GM12865 (cell line): ENCODE data around the gene CHIC1.
"Not testable (repeated sequence)": the region's sequence is repeated elsewhere in the genome, so short reads cannot be mapped to it uniquely, and the experiment has no call there.

Experiments
- DNase-seq: peaks from one replicate; pipeline ENCODE4 v3.0.0; 2010; ENCODE audit warnings: low read depth
- H3K4me3 ChIP-seq: 2 replicates; pipeline ENCODE4 v1.5.1; 2011; ENCODE audit warnings: mild to moderate bottlenecking, low read depth, low read length, control low read depth
- CTCF ChIP-seq: IDR thresholded peaks from 2 replicates; pipeline ENCODE4 v1.5.1; 2011; ENCODE audit warnings: low read length, control low read depth, low read depth, inconsistent platforms; ENCODE audit not compliant: insufficient read depth; ENCODE audit errors: missing control alignments

Gene CHIC1

GRCh38 chrX:73562984-73563737 is at the start of gene CHIC1:
Gene CHIC1, plus strand, starts transcription at chrX:73563197. Its CDS starts 88 bp downstream, at chrX:73563285.
- TF ChIP-seq CTCF, result no peak
- peak; percentile 86 for DNase-seq
- H3K4me3 ChIP-seq, result peak within 1 kb of the TSS; percentile 85

- not testable (repeated sequence) for H3K4me3 ChIP-seq
Observed at GRCh38 chrX:73522823-73523222, 40.2 kb upstream of the CHIC1 start.

GRCh38 chrX:73524906-73525305 is 38.1 kb upstream of the CHIC1 start:
- H3K4me3 ChIP-seq, result no peak overlapping the region
- no peak for DNase-seq
- no peak for TF ChIP-seq CTCF

More at GRCh38 chrX:73522823-73523222, 40.2 kb upstream of the CHIC1 start:
- not testable (repeated sequence) for DNase-seq

GRCh38 chrX:73525928-73526690 is 36.9 kb upstream of the CHIC1 start:
- H3K4me3 ChIP-seq, result no peak overlapping the region
- DNase-seq, result no peak
- TF ChIP-seq CTCF, result no peak

GRCh38 chrX:73531655-73532054 is 31.3 kb upstream of the CHIC1 start:
- not testable (repeated sequence) for H3K4me3 ChIP-seq

GRCh38 chrX:73556159-73556558 is 6.8 kb upstream of the CHIC1 start:
- no peak for DNase-seq
- H3K4me3 ChIP-seq, result no peak overlapping the region
- TF ChIP-seq CTCF, result no peak

More at GRCh38 chrX:73531655-73532054, 31.3 kb upstream of the CHIC1 start:
- not testable (repeated sequence) for DNase-seq

- DNase-seq, result no peak
- no peak for TF ChIP-seq CTCF
- H3K4me3 ChIP-seq, result peak overlapping the region; percentile 85; the same call in 1 of the 2 replicates
Observed at GRCh38 chrX:73561801-73562200, 1.2 kb upstream of the CHIC1 start.
